Lower leg skin (tissue), 3 donors: Measurements from ENCODE around the gene OR10H1.

Experiments
- POLR2A ChIP-seq, 2 donors: fragments of 450-650 bp; IDR thresholded peaks; one replicate each; pipeline ENCODE4 v1.6.1; 2016 to 2017; ENCODE audit warnings: antibody characterized with exemption in 2 of 2, mild to moderate bottlenecking in 1 of 2, moderate library complexity in 1 of 2
- TF ChIP-seq, protein P1 (sequence below), 3 donors: fragments of 450-650 bp; IDR thresholded peaks; one replicate each; pipeline ENCODE4 v1.5.1; 2016; ENCODE audit warnings: antibody characterized with exemption in 3 of 3, mild to moderate bottlenecking in 3 of 3, moderate library complexity in 2 of 3

DNA sequence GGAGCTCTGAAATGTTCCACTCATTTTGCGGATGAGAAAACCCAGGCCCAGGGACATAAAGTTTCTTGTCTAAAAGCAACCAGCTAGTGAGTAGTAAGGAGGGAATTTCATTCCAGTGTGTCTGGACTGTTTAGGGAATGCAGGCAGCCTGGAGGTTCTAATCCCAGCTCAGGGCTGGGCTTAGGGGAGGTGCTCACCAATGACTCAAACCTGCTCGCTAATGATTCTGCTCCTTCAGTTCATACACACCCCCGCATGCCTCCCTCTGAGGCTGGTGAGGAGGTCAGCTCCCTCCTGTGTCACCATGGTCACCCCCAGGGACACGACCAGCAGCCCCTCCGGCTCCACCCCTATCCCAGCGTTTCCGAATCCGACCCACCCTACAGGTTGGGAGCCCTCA, 47.8 kb upstream of the OR10H1 start:
- no peak for TF ChIP-seq POLR2A (IDR thresholded peaks at IDR 0.05)
- TF ChIP-seq, protein P1, sequence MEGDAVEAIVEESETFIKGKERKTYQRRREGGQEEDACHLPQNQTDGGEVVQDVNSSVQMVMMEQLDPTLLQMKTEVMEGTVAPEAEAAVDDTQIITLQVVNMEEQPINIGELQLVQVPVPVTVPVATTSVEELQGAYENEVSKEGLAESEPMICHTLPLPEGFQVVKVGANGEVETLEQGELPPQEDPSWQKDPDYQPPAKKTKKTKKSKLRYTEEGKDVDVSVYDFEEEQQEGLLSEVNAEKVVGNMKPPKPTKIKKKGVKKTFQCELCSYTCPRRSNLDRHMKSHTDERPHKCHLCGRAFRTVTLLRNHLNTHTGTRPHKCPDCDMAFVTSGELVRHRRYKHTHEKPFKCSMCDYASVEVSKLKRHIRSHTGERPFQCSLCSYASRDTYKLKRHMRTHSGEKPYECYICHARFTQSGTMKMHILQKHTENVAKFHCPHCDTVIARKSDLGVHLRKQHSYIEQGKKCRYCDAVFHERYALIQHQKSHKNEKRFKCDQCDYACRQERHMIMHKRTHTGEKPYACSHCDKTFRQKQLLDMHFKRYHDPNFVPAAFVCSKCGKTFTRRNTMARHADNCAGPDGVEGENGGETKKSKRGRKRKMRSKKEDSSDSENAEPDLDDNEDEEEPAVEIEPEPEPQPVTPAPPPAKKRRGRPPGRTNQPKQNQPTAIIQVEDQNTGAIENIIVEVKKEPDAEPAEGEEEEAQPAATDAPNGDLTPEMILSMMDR (IDR thresholded peaks at IDR 0.05) = no peak
